SK-N-MC (cell line): ENCODE results near the gene C20orf96.

Experiments used
- EZH2 ChIP-seq: fragments of 200-600 bp; sonication (generic); IDR thresholded peaks from one replicate; pipeline ENCODE4 v1.6.1; 2017; ENCODE audit warnings: antibody characterized with exemption
- FOXP2 ChIP-seq: optimal IDR thresholded peaks from 2 replicates; pipeline ENCODE3; 2011; ENCODE audit warnings: mild to moderate bottlenecking, moderate library complexity; ENCODE audit not compliant: insufficient read depth; ENCODE audit errors: extremely low read length, control extremely low read depth
- POLR2AphosphoS5 ChIP-seq: IDR thresholded peaks from 2 replicates; pipeline ENCODE4 v1.6.1; 2012; ENCODE audit warnings: mild to moderate bottlenecking, low read depth, low read length, borderline replicate concordance

DNA sequence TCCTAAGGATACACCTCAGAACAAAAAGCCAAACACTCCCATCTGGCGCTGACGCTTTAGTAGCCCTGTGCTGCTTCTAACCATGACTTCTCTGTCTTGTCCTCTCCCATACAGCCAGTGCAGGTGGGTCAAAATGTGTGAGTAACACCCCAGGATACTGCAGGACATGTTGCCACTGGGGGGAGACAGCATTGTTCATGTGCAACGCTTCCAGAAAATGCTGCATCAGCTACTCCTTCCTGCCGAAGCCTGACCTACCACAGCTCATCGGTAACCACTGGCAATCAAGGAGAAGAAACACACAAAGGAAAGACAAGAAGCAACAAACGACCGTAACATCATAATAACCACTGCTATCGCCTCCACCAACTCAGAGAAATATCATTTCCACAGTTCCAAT, 31.6 kb downstream of the C20orf96 start:
- no peak for TF ChIP-seq POLR2AphosphoS5
- TF ChIP-seq EZH2: no peak
- no peak for TF ChIP-seq FOXP2
